ENCODE measurements around the gene SPOCK3.

SPOCK3 gene

GRCh38 chr4:167216783-167217182 lies 17.5 kb downstream of the SPOCK3 start:
- no peak for DNase-seq

GRCh38 chr4:167210166-167210565 lies 24.1 kb downstream of the SPOCK3 start:
- TF ChIP-seq POLR2A (IDR thresholded peaks at IDR 0.05; ENCODE audit: low read length): no peak
- no peak for TF ChIP-seq GATA1 (IDR thresholded peaks at IDR 0.05; ENCODE audit: low read depth, low read length)
- no peak for DNase-seq

More at GRCh38 chr4:167216783-167217182, 17.5 kb downstream of the SPOCK3 start:
- TF ChIP-seq GATA1 (IDR thresholded peaks at IDR 0.05; ENCODE audit: low read depth, low read length) (no peak), POLR2A (IDR thresholded peaks at IDR 0.05; ENCODE audit: low read length) (no peak)

GRCh38 chr4:167196344-167197012 lies 37.8 kb downstream of the SPOCK3 start:
- TF ChIP-seq POLR2A (IDR thresholded peaks at IDR 0.05; ENCODE audit: low read length) (no peak), GATA1 (IDR thresholded peaks at IDR 0.05; ENCODE audit: low read depth, low read length) (no peak)
- DNase-seq: no peak

GRCh38 chr4:167190379-167190778 lies 43.9 kb downstream of the SPOCK3 start:
- no peak for TF ChIP-seq GATA1 (IDR thresholded peaks at IDR 0.05; ENCODE audit: low read depth, low read length)
- no peak for TF ChIP-seq POLR2A (IDR thresholded peaks at IDR 0.05; ENCODE audit: low read length)
- DNase-seq: no peak

- no peak for TF ChIP-seq POLR2A (IDR thresholded peaks at IDR 0.05; ENCODE audit: low read length)
- TF ChIP-seq GATA1 (IDR thresholded peaks at IDR 0.05; ENCODE audit: low read depth, low read length): no peak
- DNase-seq: no peak
Measured at GRCh38 chr4:167185465-167185864, 48.8 kb downstream of the SPOCK3 start.

- TF ChIP-seq GATA1 (IDR thresholded peaks at IDR 0.05; ENCODE audit: low read depth, low read length) (no peak), POLR2A (IDR thresholded peaks at IDR 0.05; ENCODE audit: low read length) (no peak)
- DNase-seq: no peak
Measured at GRCh38 chr4:167183036-167183435, 51.3 kb downstream of the SPOCK3 start.

- no peak for DNase-seq
- TF ChIP-seq GATA1 (IDR thresholded peaks at IDR 0.05; ENCODE audit: low read depth, low read length) (no peak), POLR2A (IDR thresholded peaks at IDR 0.05; ENCODE audit: low read length) (no peak)
Measured at GRCh38 chr4:167177925-167178324, 56.4 kb downstream of the SPOCK3 start.

GRCh38 chr4:167176723-167177367 lies 57.4 kb downstream of the SPOCK3 start:
- TF ChIP-seq GATA1 (IDR thresholded peaks at IDR 0.05; ENCODE audit: low read depth, low read length) (no peak), POLR2A (IDR thresholded peaks at IDR 0.05; ENCODE audit: low read length) (no peak)
- DNase-seq: no peak

GRCh38 chr4:167171928-167172327 lies 62.4 kb downstream of the SPOCK3 start:
- no peak for DNase-seq
- TF ChIP-seq GATA1 (IDR thresholded peaks at IDR 0.05; ENCODE audit: low read depth, low read length): no peak
- no peak for TF ChIP-seq POLR2A (IDR thresholded peaks at IDR 0.05; ENCODE audit: low read length)

- DNase-seq: no peak
- no peak for TF ChIP-seq GATA1 (IDR thresholded peaks at IDR 0.05; ENCODE audit: low read depth, low read length)
- no peak for TF ChIP-seq POLR2A (IDR thresholded peaks at IDR 0.05; ENCODE audit: low read length)
Measured at GRCh38 chr4:167168611-167169010, 65.7 kb downstream of the SPOCK3 start.

- no peak for DNase-seq
- TF ChIP-seq POLR2A (IDR thresholded peaks at IDR 0.05; ENCODE audit: low read length) (no peak), GATA1 (IDR thresholded peaks at IDR 0.05; ENCODE audit: low read depth, low read length) (no peak)
Measured at GRCh38 chr4:167150587-167150986, 83.7 kb downstream of the SPOCK3 start.

- no peak for TF ChIP-seq POLR2A (IDR thresholded peaks at IDR 0.05; ENCODE audit: low read length)
- no peak for TF ChIP-seq GATA1 (IDR thresholded peaks at IDR 0.05; ENCODE audit: low read depth, low read length)
- no peak for DNase-seq
Measured at GRCh38 chr4:167144605-167145004, 89.7 kb downstream of the SPOCK3 start.

GRCh38 chr4:167143018-167143417 lies 91.3 kb downstream of the SPOCK3 start:
- DNase-seq: no peak
- TF ChIP-seq GATA1 (IDR thresholded peaks at IDR 0.05; ENCODE audit: low read depth, low read length): no peak
- TF ChIP-seq POLR2A (IDR thresholded peaks at IDR 0.05; ENCODE audit: low read length): no peak

- no peak for DNase-seq
- TF ChIP-seq POLR2A (IDR thresholded peaks at IDR 0.05; ENCODE audit: low read length): no peak
- TF ChIP-seq GATA1 (IDR thresholded peaks at IDR 0.05; ENCODE audit: low read depth, low read length): no peak
Measured at GRCh38 chr4:167136270-167136669, 98.0 kb downstream of the SPOCK3 start.

GRCh38 chr4:167129146-167129545 lies 105.1 kb downstream of the SPOCK3 start:
- DNase-seq: no peak
- TF ChIP-seq POLR2A (IDR thresholded peaks at IDR 0.05; ENCODE audit: low read length): no peak
- no peak for TF ChIP-seq GATA1 (IDR thresholded peaks at IDR 0.05; ENCODE audit: low read depth, low read length)
